HepG2 (cell line): Measurements from ENCODE around the gene TSNAXIP1. TPM values are rescaled to one million over a fixed set of nuclear protein-coding genes. Genes with fewer than 3 reads are reported as not detected.

Experiments
- ATAC-seq: fragments of 200-7000 bp; cut with Tn5 transposase; 3 replicates; pipeline ENCODE4 v1.9.1; 2020; ENCODE audit warnings: mild to moderate bottlenecking, moderate library complexity
- BruUV-seq: library from RNA; stranded (reverse); fragments of 400-500 nt; replicated peaks from 2 replicates; lab custom pipeline; 2021; lab: Mats Ljungman, UMichigan
- CTCF ChIA-PET: fragments of 300-600 bp; formaldehyde crosslinking; extraction: SDS; loops from one replicate; lab custom pipeline; 2021; ENCODE audit warnings: low total read pairs, inconsistent platforms, low intra/inter-chr PET ratio; lab: Yijun Ruan, JAX
- POLR2A ChIA-PET: fragments of 350-600 bp; sonication (Branson Sonifier 250); formaldehyde crosslinking; loops from one replicate; lab custom pipeline; 2020; ENCODE audit warnings: antibody characterized with exemption, inconsistent platforms; lab: Yijun Ruan, JAX
- DNase-seq: peaks from one replicate; pipeline ENCODE4 v3.0.0-alpha.2; 2015; ENCODE audit warnings: low spot score
- FAIRE-seq: peaks from 3 replicates; lab custom pipeline; 2011; peaks lifted over from hg19 to GRCh38; lab: Jason Lieb, UNC
- H2AFZ ChIP-seq: one replicate; pipeline ENCODE4 v1.6.1; 2011; ENCODE audit warnings: low read length, inconsistent platforms
- H3K27ac ChIP-seq: fragments of 300-600 bp; 3 replicates; pipeline ENCODE4 v1.8.0; 2011; ENCODE audit warnings: mixed run types, mild to moderate bottlenecking, mixed read lengths, low read length, inconsistent platforms; ENCODE audit not compliant: insufficient read depth; ENCODE audit errors: extremely low read length
- H3K27me3 ChIP-seq, 2 experiments: fragments of 200-600 bp in 1 of 2; 2 replicates in 1 of 2; 3 replicates in 1 of 2; pipeline versions ENCODE4 v1.6.0 to v1.8.0; 2011; ENCODE audit warnings: low read length in 2 of 2, mild to moderate bottlenecking in 2 of 2, moderate library complexity in 2 of 2, inconsistent platforms in 1 of 2; ENCODE audit not compliant: insufficient read depth in 2 of 2, control insufficient read depth in 1 of 2
- H3K36me3 ChIP-seq, 2 experiments: fragments of 200-600 bp in 1 of 2; replicated peaks in 1 of 2; 2 replicates in 1 of 2; 3 replicates in 1 of 2; pipeline versions ENCODE4 v1.5.1 to v1.8.0; 2011; ENCODE audit warnings: low read length in 2 of 2, inconsistent platforms in 1 of 2; ENCODE audit not compliant: insufficient read depth in 2 of 2, control insufficient read depth in 1 of 2
- H3K4me1 ChIP-seq: 2 replicates; pipeline ENCODE4 v1.5.1; 2012; ENCODE audit warnings: low read length, inconsistent platforms; ENCODE audit not compliant: insufficient read depth
- H3K4me2 ChIP-seq: 2 replicates; pipeline ENCODE4 v1.6.0; 2011; ENCODE audit warnings: low read depth, low read length, inconsistent platforms
- H3K4me3 ChIP-seq, 3 experiments: fragments of 200-600 bp in 1 of 3; sonication (generic), shearing (Covaris generic) in 1 of 3; replicated peaks in 1 of 3; 2 replicates each; pipeline ENCODE4 v1.5.1; 2011 to 2016; ENCODE audit warnings: low read length in 3 of 3, inconsistent platforms in 2 of 3, low read depth in 2 of 3, mild to moderate bottlenecking in 2 of 3, control low read depth in 1 of 3, mixed read lengths in 1 of 3; ENCODE audit not compliant: insufficient read depth in 1 of 3
- H3K79me2 ChIP-seq: one replicate; pipeline ENCODE4 v1.6.1; 2011; ENCODE audit warnings: low read length, inconsistent platforms; ENCODE audit not compliant: insufficient read depth
- H3K9ac ChIP-seq: 2 replicates; pipeline ENCODE4 v1.6.0; 2011; ENCODE audit warnings: mild to moderate bottlenecking, low read depth, low read length, inconsistent platforms; ENCODE audit not compliant: insufficient read depth
- H3K9me3 ChIP-seq: 2 replicates; pipeline ENCODE4 v1.5.1; 2012; ENCODE audit warnings: mild to moderate bottlenecking, low read length
- H4K20me1 ChIP-seq: 2 replicates; pipeline ENCODE4 v1.6.0; 2011; ENCODE audit warnings: inconsistent platforms, mild to moderate bottlenecking, low read length, moderate library complexity; ENCODE audit not compliant: insufficient read depth
- CTCF ChIP-seq: sonication (generic); formaldehyde crosslinking; IDR thresholded peaks from 2 replicates; pipeline ENCODE4 v1.5.0; 2020; ENCODE audit warnings: mild to moderate bottlenecking, missing genetic modification reagents, moderate library complexity
- JDP2 ChIP-seq: sonication (generic); formaldehyde crosslinking; IDR thresholded peaks from 2 replicates; pipeline ENCODE4 v1.8.1; 2022; ENCODE audit warnings: missing genetic modification reagents, borderline replicate concordance
- MED8 ChIP-seq: sonication (generic); formaldehyde crosslinking; IDR thresholded peaks from 2 replicates; pipeline ENCODE4 v1.8.1; 2023; ENCODE audit warnings: mild to moderate bottlenecking, missing genetic modification reagents; ENCODE audit not compliant: insufficient replicate concordance
- PATZ1 ChIP-seq: sonication (generic); formaldehyde crosslinking; IDR thresholded peaks from 2 replicates; pipeline ENCODE4 v1.4.0; 2020; ENCODE audit warnings: missing genetic modification reagents
- PHB2 ChIP-seq: fragments of 450-650 bp; IDR thresholded peaks from 2 replicates; pipeline ENCODE4 v1.6.1; 2018; ENCODE audit not compliant: partially characterized antibody
- TERF1 ChIP-seq: sonication (generic); formaldehyde crosslinking; IDR thresholded peaks from 2 replicates; pipeline ENCODE4 v1.8.0; 2022; ENCODE audit warnings: mild to moderate bottlenecking, missing genetic modification reagents, moderate library complexity
- ZBTB33 ChIP-seq: sonication (generic); formaldehyde crosslinking; IDR thresholded peaks from 2 replicates; pipeline ENCODE4 v1.4.0; 2020; ENCODE audit warnings: missing genetic modification reagents
- ZC3H4 ChIP-seq: sonication (generic); formaldehyde crosslinking; IDR thresholded peaks from 2 replicates; pipeline ENCODE4 v1.4.0; 2020; ENCODE audit warnings: missing genetic modification reagents, borderline replicate concordance
- ZNF225 ChIP-seq: sonication (generic); formaldehyde crosslinking; IDR thresholded peaks from 2 replicates; pipeline ENCODE4 v1.4.0; 2020; ENCODE audit warnings: mild to moderate bottlenecking, missing genetic modification reagents
- WGBS: methylation state at CpG from one replicate; pipeline ENCODE4 v1.1.6; 2017; ENCODE audit warnings: low lambda C conversion rate; 5-methylcytosine and 5-hydroxymethylcytosine counted together
- in situ Hi-C: cut with HindIII; loops from 2 replicates; pipeline ENCODE4 v1.10.0; 2017; ENCODE audit warnings: low pct_unique_long_range_greater_than_20kb; ENCODE audit not compliant: extremely low pct_ligation_motif_present
- intact Hi-C: fragments of 100-400 bp; cut with micrococcal nuclease; formaldehyde crosslinking; loops from one replicate; pipeline ENCODE4 v1.10.0; 2022; ENCODE audit not compliant: unreplicated experiment
- polyA plus RNA-seq, 8 experiments: library from polyadenylated mRNA; depleted of rRNA in 3 of 8; stranded (reverse) in 7 of 8; unstranded in 1 of 8; fragments of >200 nt; fragmentation: Illumina TruSeq in 4 of 8; extraction: Trizol in 4 of 8; gene quantifications; 2 replicates each; pipeline versions ENCODE4 v1.2.1 to v1.2.3, GENCODE V29; 2011 to 2016; ENCODE audit warnings: low read depth in 4 of 8, missing spikeins in 1 of 8, mixed read lengths in 1 of 8; ENCODE audit not compliant: insufficient read depth in 1 of 8
- total RNA-seq, 5 experiments: library from RNA; depleted of rRNA; stranded (reverse); fragments of >200 nt; fragmentation: Illumina TruSeq; extraction: Trizol; gene quantifications; 2 replicates each; pipeline ENCODE4 v1.2.3, GENCODE V29; 2016; ENCODE audit warnings: low read depth in 1 of 5

TSNAXIP1 gene
- total and polyA plus RNA-seq, 2 of the 13 experiments (the other 11 are each of a cell fraction or from before 2014, with no cell fraction given) = 0.37 to 0.86 TPM

- no peaks in the 10 kb centered on the region for H4K20me1 ChIP-seq
- H3K4me3 ChIP-seq = no peak overlapping the region
- peaks cover 10% of the 10 kb centered on the region for H3K4me1 ChIP-seq
- no TSS peak for BruUV-seq
- no peak overlapping the region for H3K9ac ChIP-seq
- intact Hi-C loops (loop anchor here (10.0 kb wide), 1 partner anchor 250 kb away; no protein-coding TSS in a partner anchor), in situ Hi-C loops (loop anchor here (10.0 kb wide), 1 partner anchor 230 kb away; no protein-coding TSS in a partner anchor)
- DNase-seq (no peak), FAIRE-seq (no peak)
- 0 out of 5 replicates have a peak, but pooled peaks cover 0 to 2% of the 10 kb centered on the region in 2 experiments for H3K27me3 ChIP-seq
- H3K36me3 ChIP-seq = no peaks in the 10 kb centered on the region
- H3K27ac ChIP-seq = no peak overlapping the region
- ChIA-PET CTCF (interaction anchor here (1.1 to 3.8 kb wide), 3 partner anchors 28 to 114 kb away, joined by 4 to 37 read pairs (median 28); partner anchors contain the start of gene THAP11), POLR2A (no interaction called here)
- no peak overlapping the region for H2AFZ ChIP-seq
- no peak overlapping the region for H3K4me2 ChIP-seq
- H3K79me2 ChIP-seq = no peaks in the 10 kb centered on the region
- H3K9me3 ChIP-seq = no peaks in the 10 kb centered on the region
- TF ChIP-seq PHB2 = no peak
- TF ChIP-seq ZBTB33 (CRISPR knock-in tag) = peak; percentile 51; the same call in 1 of the 2 replicates
- TF ChIP-seq, all 625 proteins: peak for 1
- no peak for ATAC-seq
- 51% methylated on average over 8 of the region's 8 CpGs for WGBS
Observed at GRCh38 chr16:67814567-67814966, 7.9 kb downstream of the TSNAXIP1 start.

GRCh38 chr16:67820608-67821259 lies 14.0 kb downstream of the TSNAXIP1 start:
- no peaks in the 10 kb centered on the region for H3K36me3 ChIP-seq
- H3K9me3 ChIP-seq = no peaks in the 10 kb centered on the region
- H3K4me1 ChIP-seq = peaks cover 31% of the 10 kb centered on the region
- H3K4me2 ChIP-seq = no peak overlapping the region
- no peak overlapping the region for H3K9ac ChIP-seq
- BruUV-seq = no TSS peak
- intact Hi-C loops (no loop called here), in situ Hi-C loops (no loop called here)
- H3K79me2 ChIP-seq = no peaks in the 10 kb centered on the region
- no peaks in the 10 kb centered on the region for H4K20me1 ChIP-seq
- POLR2A ChIA-PET = interaction anchor here (0.6 to 0.9 kb wide), 2 partner anchors 13 to 149 kb away, joined by 3 to 4 read pairs; no protein-coding TSS in a partner anchor
- peaks cover 0 to 2% of the 10 kb centered on the region in 2 experiments; a peak in 1 of 5 replicates for H3K27me3 ChIP-seq
- DNase-seq = no peak
- no peak for FAIRE-seq
- ATAC-seq = no peak
- H3K27ac ChIP-seq = no peak overlapping the region
- no peak overlapping the region for H3K4me3 ChIP-seq
- 68% methylated on average over 7 of the region's 11 CpGs for WGBS
- H2AFZ ChIP-seq = no peak overlapping the region
- CTCF ChIA-PET = no interaction called here
- no peak for TF ChIP-seq JDP2 (CRISPR knock-in tag)
- no peak for TF ChIP-seq PATZ1 (CRISPR knock-in tag)
- no peak for TF ChIP-seq MED8 (CRISPR knock-in tag)
- TF ChIP-seq ZC3H4 (CRISPR knock-in tag) = no peak
- no peak for TF ChIP-seq TERF1 (CRISPR knock-in tag)
- no peak for TF ChIP-seq ZNF225 (CRISPR knock-in tag)
- 0 out of 2 replicates have a peak, but pooled peaks have one; percentile 16 for TF ChIP-seq CTCF (CRISPR knock-in tag)
